Measurements from ENCODE around the gene SPDEF. TPM values are rescaled to one million over a fixed set of nuclear protein-coding genes. Genes with fewer than 3 reads are reported as not detected.

The SPDEF gene
- total RNA-seq, 1 donor from 2014 or later: not detected

GRCh38 chr6:34586327-34587040 lies 30.4 kb upstream of the SPDEF start:
- H3K4me3 ChIP-seq (ENCODE audit: low read depth, low read length): no peak overlapping the region
- peaks cover 1% of the 10 kb centered on the region for H3K36me3 ChIP-seq (ENCODE audit: control insufficient read depth, insufficient read depth, low read length)
- no peak for TF ChIP-seq CTCF (IDR thresholded peaks at IDR 0.05; ENCODE audit: insufficient read depth, low read length, poor library complexity, severe bottlenecking)
- DNase-seq (ENCODE audit: low read depth): no peak
- H3K27me3 ChIP-seq (ENCODE audit: control insufficient read depth, insufficient read depth, low read length): no peaks in the 10 kb centered on the region

GRCh38 chr6:34585512-34586061 lies 29.5 kb upstream of the SPDEF start:
- peaks cover 1% of the 10 kb centered on the region for H3K36me3 ChIP-seq (ENCODE audit: control insufficient read depth, insufficient read depth, low read length)
- TF ChIP-seq CTCF (IDR thresholded peaks at IDR 0.05; ENCODE audit: insufficient read depth, low read length, poor library complexity, severe bottlenecking): no peak
- H3K4me3 ChIP-seq (ENCODE audit: low read depth, low read length): no peak overlapping the region
- DNase-seq (ENCODE audit: low read depth): no peak
- H3K27me3 ChIP-seq (ENCODE audit: control insufficient read depth, insufficient read depth, low read length): no peaks in the 10 kb centered on the region

GRCh38 chr6:34585108-34585507 lies 29.0 kb upstream of the SPDEF start:
- H3K4me3 ChIP-seq (ENCODE audit: low read depth, low read length): no peak overlapping the region
- no peak for DNase-seq (ENCODE audit: low read depth)
- H3K27me3 ChIP-seq (ENCODE audit: control insufficient read depth, insufficient read depth, low read length): no peaks in the 10 kb centered on the region
- peaks cover 1% of the 10 kb centered on the region for H3K36me3 ChIP-seq (ENCODE audit: control insufficient read depth, insufficient read depth, low read length)
- TF ChIP-seq CTCF (IDR thresholded peaks at IDR 0.05; ENCODE audit: insufficient read depth, low read length, poor library complexity, severe bottlenecking): no peak

- Histone ChIP-seq H3K27me3 (ENCODE audit: control insufficient read depth, insufficient read depth, low read length) (no peaks in the 10 kb centered on the region), H3K36me3 (ENCODE audit: control insufficient read depth, insufficient read depth, low read length) (peaks cover 1% of the 10 kb centered on the region), H3K4me3 (ENCODE audit: low read depth, low read length) (no peak overlapping the region)
- no peak for DNase-seq (ENCODE audit: low read depth)
- TF ChIP-seq CTCF (IDR thresholded peaks at IDR 0.05; ENCODE audit: insufficient read depth, low read length, poor library complexity, severe bottlenecking): no peak
Observed at GRCh38 chr6:34584694-34585093, 28.6 kb upstream of the SPDEF start.

- H3K4me3 ChIP-seq (ENCODE audit: low read depth, low read length): no peak overlapping the region
- TF ChIP-seq CTCF (IDR thresholded peaks at IDR 0.05; ENCODE audit: insufficient read depth, low read length, poor library complexity, severe bottlenecking): no peak
Observed at GRCh38 chr6:34583861-34584604, 27.9 kb upstream of the SPDEF start.

More at GRCh38 chr6:34583861-34584604, 27.9 kb upstream of the SPDEF start:
- H3K27me3 ChIP-seq (ENCODE audit: control insufficient read depth, insufficient read depth, low read length): no peaks in the 10 kb centered on the region
- peaks cover 1% of the 10 kb centered on the region for H3K36me3 ChIP-seq (ENCODE audit: control insufficient read depth, insufficient read depth, low read length)
- DNase-seq (ENCODE audit: low read depth): no peak
